GM12891 (cell line): ENCODE results near the gene OR52E8.

ENCODE experiments used
- POLR2A ChIP-seq: IDR thresholded peaks from 2 replicates; pipeline ENCODE4 v1.6.1; 2011; ENCODE audit warnings: low read depth, low read length, control low read depth
- POLR2AphosphoS5 ChIP-seq: IDR thresholded peaks from 2 replicates; pipeline ENCODE4 v1.6.1; 2011; ENCODE audit warnings: low read depth, low read length, control low read depth
- SPI1 ChIP-seq: IDR thresholded peaks from 2 replicates; pipeline ENCODE4 v1.6.1; 2011; ENCODE audit warnings: low read depth, low read length, control low read depth
- TAF1 ChIP-seq: IDR thresholded peaks from 2 replicates; pipeline ENCODE4 v1.6.1; 2011; ENCODE audit warnings: low read depth, low read length, control low read depth

DNA sequence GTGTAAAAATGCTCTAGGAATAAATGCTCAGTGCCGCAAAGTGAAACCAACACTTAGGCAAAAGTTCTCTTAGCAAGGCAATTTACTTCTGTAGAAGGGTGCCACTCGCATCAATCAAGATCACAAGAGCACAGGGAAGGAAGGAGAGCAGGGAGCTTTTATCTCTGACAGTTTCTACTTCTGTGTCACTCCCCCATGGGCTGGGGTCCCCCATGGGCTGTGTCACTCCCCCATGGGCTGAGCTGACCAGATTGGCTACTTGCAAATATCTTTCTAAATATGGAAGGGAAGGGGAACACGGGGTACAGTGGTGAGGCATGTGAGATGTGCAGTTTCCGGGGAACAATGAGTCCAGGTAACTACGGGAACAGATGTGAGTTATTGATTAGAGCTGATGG, 48.4 kb downstream of the OR52E8 start:
- no peak for TF ChIP-seq SPI1
- no peak for TF ChIP-seq POLR2A
- TF ChIP-seq TAF1: no peak
- TF ChIP-seq POLR2AphosphoS5: no peak
